K562 (cell line): ENCODE results near the gene GPM6B.

Experiments used
- ATF1 ChIP-seq, 2 experiments: fragments of 450-650 bp in 1 of 2; IDR thresholded peaks; 2 replicates each; pipeline ENCODE4 v1.6.1; 2016; ENCODE audit warnings: missing compliant biosample characterization in 1 of 2, missing genetic modification characterization in 1 of 2
- CAMTA2 ChIP-seq: fragments of 250-450 bp; sonication (Bioruptor Pico); conservative IDR thresholded peaks from 2 replicates; pipeline ENCODE4 v1.5.1; 2022
- CBFB ChIP-seq: sonication (generic); formaldehyde crosslinking; IDR thresholded peaks from 2 replicates; pipeline ENCODE4 v1.4.0; 2020; ENCODE audit warnings: mild to moderate bottlenecking, missing genetic modification reagents
- CHD1 ChIP-seq: fragments of 200-600 bp; sonication (generic); IDR thresholded peaks from one replicate; pipeline ENCODE4 v1.6.1; 2012; ENCODE audit warnings: mild to moderate bottlenecking, moderate library complexity, low read length, inconsistent platforms
- CHD2 ChIP-seq: IDR thresholded peaks from 2 replicates; pipeline ENCODE4 v1.6.1; 2011; ENCODE audit warnings: low read depth, low read length
- FOXP4 ChIP-seq: sonication (generic); formaldehyde crosslinking; IDR thresholded peaks from 2 replicates; pipeline ENCODE4 v1.8.0; 2022; ENCODE audit warnings: mild to moderate bottlenecking, missing genetic modification reagents, borderline replicate concordance
- POLR2A ChIP-seq: fragments of 450-650 bp; conservative IDR thresholded peaks from 2 replicates; pipeline ENCODE4 v1.6.1; 2016
- YY1 ChIP-seq, 3 experiments: IDR thresholded peaks; 2 replicates each; pipeline ENCODE4 v1.6.1; 2011; ENCODE audit warnings: low read length in 2 of 3, mild to moderate bottlenecking in 2 of 3, moderate library complexity in 2 of 3, borderline replicate concordance in 1 of 3, control low read depth in 1 of 3, low read depth in 1 of 3; ENCODE audit not compliant: insufficient read depth in 3 of 3, insufficient replicate concordance in 2 of 3, control insufficient read depth in 1 of 3, insufficient read length in 1 of 3; ENCODE audit errors: extremely low read depth in 1 of 3
- ZNF24 ChIP-seq: fragments of 450-650 bp; IDR thresholded peaks from 2 replicates; pipeline ENCODE4 v1.6.1; 2016
- TF ChIP-seq, protein P1 (sequence below), 3 experiments: IDR thresholded peaks in 2 of 3; conservative IDR thresholded peaks in 1 of 3; 2 replicates each; pipeline ENCODE4 v1.5.1; 2011 to 2012; ENCODE audit warnings: low read length in 3 of 3, mild to moderate bottlenecking in 3 of 3, control low read depth in 2 of 3, improper control_type of control experiment in 1 of 3, inconsistent platforms in 1 of 3, low read depth in 1 of 3, mixed read lengths in 1 of 3, moderate library complexity in 1 of 3; ENCODE audit not compliant: insufficient read depth in 2 of 3
- TF ChIP-seq, protein P2 (sequence below): fragments of 250-450 bp; sonication (Bioruptor Pico); IDR thresholded peaks from 2 replicates; pipeline ENCODE4 v1.5.0; 2020; ENCODE audit warnings: mild to moderate bottlenecking, borderline replicate concordance

DNA sequence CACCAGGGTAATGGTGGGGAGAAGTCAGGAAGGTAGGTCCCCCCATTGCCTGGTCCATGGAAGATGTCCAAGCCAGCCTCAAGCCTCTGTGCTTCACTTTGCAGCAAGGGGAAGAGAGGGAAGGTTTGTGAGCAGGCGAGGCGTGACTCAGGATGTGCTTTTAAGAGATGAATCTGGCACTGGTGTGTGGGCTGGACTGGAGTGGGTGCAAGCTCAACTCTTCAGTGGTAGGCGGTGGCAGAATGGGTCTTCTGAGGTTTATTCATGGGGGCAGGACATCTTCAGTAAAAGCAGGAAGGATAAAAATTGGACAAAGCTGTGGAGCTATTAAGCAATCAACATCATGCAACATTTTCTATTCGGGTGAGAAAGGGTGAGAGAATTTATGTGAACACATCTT, 19.4 kb downstream of the GPM6B start:
- TF ChIP-seq, protein P1, sequence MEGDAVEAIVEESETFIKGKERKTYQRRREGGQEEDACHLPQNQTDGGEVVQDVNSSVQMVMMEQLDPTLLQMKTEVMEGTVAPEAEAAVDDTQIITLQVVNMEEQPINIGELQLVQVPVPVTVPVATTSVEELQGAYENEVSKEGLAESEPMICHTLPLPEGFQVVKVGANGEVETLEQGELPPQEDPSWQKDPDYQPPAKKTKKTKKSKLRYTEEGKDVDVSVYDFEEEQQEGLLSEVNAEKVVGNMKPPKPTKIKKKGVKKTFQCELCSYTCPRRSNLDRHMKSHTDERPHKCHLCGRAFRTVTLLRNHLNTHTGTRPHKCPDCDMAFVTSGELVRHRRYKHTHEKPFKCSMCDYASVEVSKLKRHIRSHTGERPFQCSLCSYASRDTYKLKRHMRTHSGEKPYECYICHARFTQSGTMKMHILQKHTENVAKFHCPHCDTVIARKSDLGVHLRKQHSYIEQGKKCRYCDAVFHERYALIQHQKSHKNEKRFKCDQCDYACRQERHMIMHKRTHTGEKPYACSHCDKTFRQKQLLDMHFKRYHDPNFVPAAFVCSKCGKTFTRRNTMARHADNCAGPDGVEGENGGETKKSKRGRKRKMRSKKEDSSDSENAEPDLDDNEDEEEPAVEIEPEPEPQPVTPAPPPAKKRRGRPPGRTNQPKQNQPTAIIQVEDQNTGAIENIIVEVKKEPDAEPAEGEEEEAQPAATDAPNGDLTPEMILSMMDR (IDR thresholded peaks at IDR 0.05 in 2 of 3, conservative IDR thresholded peaks at IDR 0.05 in 1 of 3; ENCODE audit: insufficient read depth in 2 of 3, low read depth in 1 of 3, low read length in 3 of 3) = no peak
- TF ChIP-seq CHD2 = no peak
- no peak for TF ChIP-seq CAMTA2 (CRISPR knock-in tag)
- no peak for TF ChIP-seq POLR2A
- no peak for TF ChIP-seq YY1 (IDR thresholded peaks at IDR 0.05; ENCODE audit: borderline replicate concordance in 1 of 3, control insufficient read depth in 1 of 3, extremely low read depth in 1 of 3, insufficient read depth in 3 of 3, insufficient read length in 1 of 3, insufficient replicate concordance in 2 of 3, low read depth in 1 of 3, low read length in 2 of 3)
- no peak for TF ChIP-seq CBFB (CRISPR knock-in tag)
- no peak for TF ChIP-seq ZNF24
- no peak for TF ChIP-seq CHD1
- no peak for TF ChIP-seq FOXP4 (CRISPR knock-in tag)
- no peak for TF ChIP-seq ATF1 (CRISPR knock-in tag; IDR thresholded peaks at IDR 0.05)
- TF ChIP-seq ATF1 (tag; IDR thresholded peaks at IDR 0.05) = no peak
- TF ChIP-seq, protein P2, sequence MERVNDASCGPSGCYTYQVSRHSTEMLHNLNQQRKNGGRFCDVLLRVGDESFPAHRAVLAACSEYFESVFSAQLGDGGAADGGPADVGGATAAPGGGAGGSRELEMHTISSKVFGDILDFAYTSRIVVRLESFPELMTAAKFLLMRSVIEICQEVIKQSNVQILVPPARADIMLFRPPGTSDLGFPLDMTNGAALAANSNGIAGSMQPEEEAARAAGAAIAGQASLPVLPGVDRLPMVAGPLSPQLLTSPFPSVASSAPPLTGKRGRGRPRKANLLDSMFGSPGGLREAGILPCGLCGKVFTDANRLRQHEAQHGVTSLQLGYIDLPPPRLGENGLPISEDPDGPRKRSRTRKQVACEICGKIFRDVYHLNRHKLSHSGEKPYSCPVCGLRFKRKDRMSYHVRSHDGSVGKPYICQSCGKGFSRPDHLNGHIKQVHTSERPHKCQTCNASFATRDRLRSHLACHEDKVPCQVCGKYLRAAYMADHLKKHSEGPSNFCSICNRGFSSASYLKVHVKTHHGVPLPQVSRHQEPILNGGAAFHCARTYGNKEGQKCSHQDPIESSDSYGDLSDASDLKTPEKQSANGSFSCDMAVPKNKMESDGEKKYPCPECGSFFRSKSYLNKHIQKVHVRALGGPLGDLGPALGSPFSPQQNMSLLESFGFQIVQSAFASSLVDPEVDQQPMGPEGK (CRISPR knock-in tag) = no peak
